Stimulated activated CD8-positive, alpha-beta memory T cell treated with anti-CD3 and anti-CD28 coated beads, Interleukin-2, amount 100 ng/mL, for 48 hours (primary cell): ENCODE data around the gene BDP1.
"Not testable (repeated sequence)": the region's sequence is repeated elsewhere in the genome, so short reads cannot be mapped to it uniquely, and the experiment has no call there.

Experiments used
- DNase-seq, 2 donors: peaks; one replicate each; pipeline ENCODE4 v3.0.0-alpha.2; 2020; ENCODE audit warnings: low read depth in 2 of 2

Gene BDP1

GRCh38 chr5:71471193-71471592 is 15.7 kb downstream of the BDP1 start:
- DNase-seq, result no peak

DNA sequence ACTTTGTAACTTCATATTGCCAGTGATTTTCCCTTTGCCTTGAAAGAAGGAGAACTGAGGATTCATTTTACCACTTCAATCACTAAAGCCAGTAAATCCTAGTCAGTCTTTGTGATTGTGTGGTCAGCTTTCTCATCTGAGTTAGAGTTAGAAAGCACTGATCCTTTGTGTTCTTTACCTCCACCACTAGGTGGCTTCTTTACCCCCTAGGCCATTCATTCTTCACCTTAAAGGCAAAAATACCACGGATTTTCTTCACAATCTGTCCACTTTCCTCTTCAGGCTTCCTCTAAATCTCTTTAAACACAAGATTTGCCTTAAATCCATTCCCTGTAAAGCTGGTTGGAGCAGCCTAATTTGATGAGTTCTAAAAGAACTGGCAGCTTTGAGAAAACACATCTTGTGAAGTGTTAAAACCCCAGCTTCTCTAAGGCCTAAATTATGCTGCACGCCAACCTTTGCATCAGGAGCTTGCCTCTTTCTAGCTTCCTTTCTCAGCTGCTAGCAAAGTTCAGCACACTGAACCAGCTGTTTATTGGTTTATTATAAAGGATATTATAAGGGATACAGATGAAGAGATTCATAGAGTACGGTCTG is 20.4 kb downstream of the BDP1 start:
- DNase-seq, result no peak

- DNase-seq, result no peak
These were observed 26.0 kb downstream of the BDP1 start for GRCh38 chr5:71481441-71481840.

GRCh38 chr5:71482132-71482531 is 26.7 kb downstream of the BDP1 start:
- no peak for DNase-seq

GRCh38 chr5:71483355-71483754 is 27.9 kb downstream of the BDP1 start:
- no peak for DNase-seq

- no peak for DNase-seq
These were observed 37.6 kb downstream of the BDP1 start for GRCh38 chr5:71492817-71493615.

DNA sequence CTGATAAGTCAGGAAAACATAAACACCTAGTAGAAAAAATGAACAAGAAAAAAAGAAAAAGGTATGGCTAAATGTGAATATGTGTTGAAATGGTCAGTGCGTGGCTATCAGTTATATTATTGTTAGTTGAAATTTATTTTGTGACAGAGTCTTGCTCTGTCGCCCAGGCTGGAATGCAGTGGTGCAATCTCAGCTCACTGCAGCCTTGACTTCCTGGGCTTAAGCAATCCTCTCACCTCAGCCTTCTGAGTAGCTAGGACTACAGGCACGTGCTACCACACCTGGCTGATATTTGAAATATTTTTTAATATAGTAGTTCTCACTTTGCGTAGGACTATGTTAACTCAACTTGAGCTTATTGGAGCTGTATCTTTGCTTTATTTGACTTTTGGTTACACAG is 38.8 kb downstream of the BDP1 start:
- not testable (repeated sequence) for DNase-seq

DNA sequence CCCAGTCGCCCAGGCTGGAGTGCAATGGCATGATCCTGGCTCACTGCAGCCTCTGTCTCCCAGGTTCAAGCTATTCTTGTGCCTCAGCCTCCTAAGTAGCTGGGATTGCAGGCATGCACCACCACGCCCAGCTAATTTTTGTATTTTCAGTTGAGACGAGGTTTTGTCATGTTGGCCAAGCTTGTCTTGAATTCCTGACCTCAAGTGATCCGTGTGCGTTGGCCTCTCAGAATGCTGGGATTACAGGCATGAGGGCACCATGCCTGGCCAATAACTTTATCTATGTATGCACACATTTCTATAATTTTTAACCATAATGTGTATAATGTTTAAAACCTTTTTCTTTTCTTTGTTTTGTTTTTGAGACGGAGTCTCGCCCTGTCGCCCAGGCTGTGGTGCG is 43.3 kb downstream of the BDP1 start:
- DNase-seq, result not testable (repeated sequence)

GRCh38 chr5:71503536-71503935 is 48.1 kb downstream of the BDP1 start:
- no peak for DNase-seq

- DNase-seq, result no peak
These were observed 66.7 kb downstream of the BDP1 start for GRCh38 chr5:71522151-71522550.

DNA sequence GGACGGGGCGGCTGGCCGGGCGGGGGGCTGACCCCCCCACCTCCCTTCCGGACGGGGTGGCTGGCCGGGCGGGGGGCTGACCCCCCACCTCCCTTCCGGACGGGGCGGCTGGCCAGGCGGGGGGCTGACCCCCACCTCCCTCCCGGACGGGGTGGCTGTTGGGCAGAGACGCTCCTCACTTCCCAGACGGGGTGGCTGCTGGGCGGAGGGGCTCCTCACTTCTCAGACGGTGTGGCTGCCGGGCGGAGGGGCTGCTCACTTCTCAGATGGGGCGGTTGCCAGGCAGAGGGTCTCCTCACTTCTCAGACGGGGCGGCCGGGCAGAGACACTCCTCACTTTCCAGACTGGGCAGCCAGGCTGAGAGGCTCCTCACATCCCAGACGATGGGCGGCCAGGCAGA is 70.2 kb downstream of the BDP1 start:
- DNase-seq, result not testable (repeated sequence)

DNA sequence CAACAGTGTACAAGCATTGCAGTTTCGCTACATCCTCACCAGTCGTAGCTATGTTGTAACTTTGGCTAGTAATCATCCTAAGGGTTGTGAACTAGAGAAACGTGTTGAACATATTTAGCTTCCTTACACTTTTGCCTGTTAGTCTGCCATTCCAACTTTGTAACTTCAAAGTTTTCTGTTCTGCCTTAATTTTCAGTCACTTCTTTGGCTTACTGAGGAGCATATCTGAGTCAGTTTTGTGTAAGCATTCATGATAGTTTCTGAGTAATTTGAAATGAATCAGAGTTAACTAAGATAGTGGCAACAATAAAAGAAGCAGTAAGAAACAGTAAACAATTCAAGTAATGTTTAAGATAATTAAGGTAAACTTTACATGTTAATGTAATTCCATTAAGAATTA is 72.8 kb downstream of the BDP1 start:
- DNase-seq, result no peak

DNA sequence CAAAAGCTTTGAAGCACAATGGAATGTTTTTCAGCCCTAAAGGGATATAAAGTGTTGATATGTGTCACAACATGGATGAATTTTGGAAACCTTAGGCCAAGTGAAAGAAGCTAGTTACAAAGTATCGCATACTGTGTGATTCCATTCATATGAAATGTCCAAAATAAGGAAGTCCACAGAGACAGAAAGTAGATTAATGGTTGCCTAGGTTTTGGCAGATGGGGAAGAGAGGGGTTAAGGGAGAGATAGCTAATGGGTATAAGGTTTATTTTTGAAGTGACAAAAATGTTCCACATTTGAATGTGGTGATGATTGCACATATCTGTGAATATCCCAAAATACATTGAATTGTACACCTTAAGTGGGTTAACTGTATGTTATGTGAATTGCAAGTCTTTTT is 74.2 kb downstream of the BDP1 start:
- no peak for DNase-seq

GRCh38 chr5:71533142-71533541 is 77.7 kb downstream of the BDP1 start:
- no peak for DNase-seq

- DNase-seq, result no peak
These were observed 78.2 kb downstream of the BDP1 start for GRCh38 chr5:71533615-71534014.

DNA sequence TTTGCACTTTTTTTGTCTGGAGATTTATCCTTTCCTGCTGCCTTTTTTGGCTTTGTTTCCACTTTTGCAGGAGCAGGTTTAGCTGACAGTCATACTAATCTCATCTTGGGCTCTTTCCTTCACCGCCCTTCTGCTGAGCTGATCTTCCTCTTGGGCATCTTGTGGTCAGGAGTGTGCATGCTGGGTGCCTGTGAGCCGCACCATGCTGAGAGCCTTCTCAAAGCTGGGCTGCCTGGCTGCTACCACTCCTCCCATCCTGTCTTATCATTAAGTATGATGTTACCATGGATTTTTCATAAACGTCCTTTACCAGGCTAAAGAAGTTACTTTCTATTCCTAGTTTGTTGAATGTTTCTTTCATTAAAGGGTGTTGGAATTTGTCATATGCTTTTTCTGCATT is 82.2 kb downstream of the BDP1 start:
- no peak for DNase-seq

DNA sequence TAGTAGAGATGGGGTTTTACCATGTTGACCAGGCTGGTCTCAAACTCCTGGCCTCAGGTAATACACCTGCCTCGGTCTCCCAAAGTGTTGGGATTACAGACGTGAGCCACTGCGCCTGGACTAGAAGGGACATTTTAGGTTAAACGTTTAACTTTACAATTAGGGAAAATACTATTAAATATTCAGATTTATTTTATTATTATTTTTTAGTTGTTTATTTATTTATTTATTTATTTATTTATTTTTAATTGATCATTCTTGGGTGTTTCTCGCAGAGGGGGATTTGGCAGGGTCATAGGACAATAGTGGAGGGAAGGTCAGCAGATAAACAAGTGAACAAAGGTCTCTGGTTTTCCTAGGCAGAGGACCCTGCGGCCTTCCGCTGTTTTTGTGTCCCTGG is 95.4 kb downstream of the BDP1 start:
- DNase-seq, result not testable (repeated sequence)

DNA sequence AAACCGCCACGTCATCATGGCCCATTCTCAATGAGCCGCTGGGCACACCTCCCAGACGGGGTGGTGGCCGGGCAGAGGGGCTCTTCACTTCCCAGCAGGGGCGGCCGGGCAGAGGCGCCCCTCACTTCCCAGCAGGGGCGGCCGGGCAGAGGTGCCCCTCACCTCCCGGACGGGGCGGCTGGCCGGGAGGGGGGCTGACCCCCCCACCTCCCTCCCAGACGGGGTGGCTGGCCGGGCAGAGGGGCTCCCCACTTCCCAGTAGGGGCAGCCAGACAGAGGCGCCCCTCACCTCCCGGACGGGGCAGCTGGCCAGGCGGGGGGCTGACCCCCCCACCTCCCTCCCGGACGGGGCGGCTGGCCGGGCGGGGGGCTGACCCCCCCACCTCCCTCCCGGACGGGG is 96.1 kb downstream of the BDP1 start:
- not testable (repeated sequence) for DNase-seq

- DNase-seq, result not testable (repeated sequence)
These were observed 96.7 kb downstream of the BDP1 start for GRCh38 chr5:71552026-71552749.

- no peak for DNase-seq
These were observed 107.7 kb downstream of the BDP1 start for GRCh38 chr5:71563161-71563560.

DNA sequence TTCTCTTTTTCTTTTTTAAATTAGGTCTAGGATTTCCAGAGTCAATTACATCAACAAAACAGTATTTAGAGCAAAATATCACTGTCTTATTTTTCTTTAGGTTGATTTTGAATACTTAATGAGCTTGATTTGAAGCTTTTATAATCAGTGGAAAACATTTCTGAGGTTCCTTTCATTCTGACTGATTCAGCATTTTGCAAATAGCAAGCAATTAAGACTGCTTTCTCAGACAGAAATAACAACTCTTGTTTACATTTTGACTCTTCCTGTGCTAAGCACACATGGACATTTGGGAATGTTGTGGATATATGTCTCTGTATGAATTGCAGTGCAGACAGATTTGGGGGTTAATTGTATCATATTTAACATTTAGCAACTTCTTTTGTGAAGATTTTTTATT is 109.4 kb downstream of the BDP1 start:
- no peak for DNase-seq

DNA sequence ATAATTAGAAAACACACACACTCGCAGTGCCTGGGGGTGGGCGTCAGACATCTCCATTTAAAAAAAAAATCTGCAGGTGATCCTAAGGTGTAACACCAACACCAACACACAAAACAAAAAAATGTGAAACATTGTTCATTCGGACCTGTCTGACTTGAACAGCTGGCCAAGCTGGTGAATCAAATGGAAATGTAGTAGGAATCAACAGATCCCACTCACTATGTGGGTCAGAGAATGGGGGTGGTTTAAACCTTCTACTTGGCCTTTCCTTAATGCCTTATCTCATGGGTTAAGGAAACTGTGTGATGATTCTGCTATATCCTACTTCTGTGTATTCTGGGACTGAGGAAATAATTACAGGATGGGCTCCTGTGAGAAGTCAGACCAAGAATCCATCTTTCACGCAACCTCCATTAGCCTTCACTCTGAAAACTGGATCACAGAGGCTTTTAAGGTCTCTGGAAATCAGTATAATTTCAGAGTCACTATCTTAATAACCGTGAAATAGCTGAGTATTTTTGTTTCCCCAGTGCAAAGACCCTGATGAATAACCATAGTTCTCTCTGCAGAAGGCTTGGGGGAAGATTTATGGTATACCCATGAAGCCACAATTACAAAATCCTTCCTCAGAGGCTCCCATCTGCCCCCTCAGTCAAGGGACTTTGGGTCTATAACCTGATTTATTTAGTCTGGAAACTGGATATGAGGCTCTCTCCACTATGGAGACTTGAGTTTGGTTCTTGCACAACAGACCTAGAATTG is 114.5 kb downstream of the BDP1 start:
- DNase-seq, result no peak
